Lung (tissue), 12 donors: Measurements from ENCODE around the gene FALEC. TPM values are rescaled to one million over a fixed set of nuclear protein-coding genes. Genes with fewer than 3 reads are reported as not detected.
A peak's percentile ranks its signal among the peaks of the same experiment; 100 is the strongest.

Source experiments
- ATAC-seq: fragments of 200-7000 bp; cut with Tn5 transposase; one replicate; pipeline ENCODE4 v1.9.1; 2020; ENCODE audit warnings: moderate number of reproducible peaks; ENCODE audit not compliant: insufficient read depth, low FRiP score
- DNase-seq, 3 donors: peaks; one replicate each; pipeline ENCODE4 v3.0.0-alpha.2; 2013 to 2017
- H3K27ac ChIP-seq, 2 donors: one replicate each; pipeline ENCODE4 v1.5.1; 2013; ENCODE audit warnings: mild to moderate bottlenecking in 2 of 2, moderate library complexity in 2 of 2, control low read depth in 1 of 2, inconsistent platforms in 1 of 2, low read depth in 1 of 2, low read length in 1 of 2
- H3K27me3 ChIP-seq, 3 donors: one replicate each; pipeline ENCODE4 v1.5.1; 2013; ENCODE audit warnings: low read length in 2 of 3; ENCODE audit not compliant: control insufficient read depth in 3 of 3, insufficient read depth in 3 of 3
- H3K36me3 ChIP-seq, 4 donors: one replicate each; pipeline ENCODE4 v1.5.1; 2013; ENCODE audit warnings: low read length in 4 of 4, mild to moderate bottlenecking in 1 of 4, moderate library complexity in 1 of 4; ENCODE audit not compliant: control insufficient read depth in 4 of 4, insufficient read depth in 4 of 4
- H3K4me1 ChIP-seq, 5 donors: one replicate each; pipeline ENCODE4 v1.5.1; 2013; ENCODE audit warnings: low read length in 5 of 5, mild to moderate bottlenecking in 2 of 5, moderate library complexity in 1 of 5; ENCODE audit not compliant: control insufficient read depth in 5 of 5, insufficient read depth in 5 of 5
- H3K4me3 ChIP-seq: one replicate; pipeline ENCODE4 v1.5.1; 2013; ENCODE audit warnings: mild to moderate bottlenecking, control low read depth, moderate library complexity
- H3K9ac ChIP-seq, 2 donors: one replicate each; pipeline ENCODE4 v1.5.1; 2013; ENCODE audit warnings: low read length in 2 of 2, control low read depth in 1 of 2; ENCODE audit not compliant: insufficient read depth in 1 of 2
- H3K9me3 ChIP-seq, 4 donors: one replicate each; pipeline ENCODE4 v1.5.1; 2013; ENCODE audit warnings: low read length in 3 of 4, mild to moderate bottlenecking in 1 of 4, moderate library complexity in 1 of 4; ENCODE audit not compliant: control insufficient read depth in 4 of 4, insufficient read depth in 3 of 4
- WGBS, 2 donors: extraction: QIAGEN DNeasy Blood & Tissue Kit; methylation state at CpG; one replicate each; pipeline ENCODE4 v1.1.7; 2013; 5-methylcytosine and 5-hydroxymethylcytosine counted together
- polyA plus RNA-seq, 2 donors: library from polyadenylated mRNA; stranded (reverse); fragments of 200-250 nt; gene quantifications; one replicate each; pipeline ENCODE4 v1.2.1, GENCODE V29; 2013
- total RNA-seq, 2 donors: library from RNA; depleted of rRNA in 1 of 2; stranded (reverse); fragments of >200 nt in 1 of 2; gene quantifications; one replicate each; pipeline ENCODE4 v1.2.1, GENCODE V29; 2014 to 2021
- TF ChIP-seq, protein P1 (sequence below): IDR thresholded peaks from 2 replicates; pipeline ENCODE4 v1.5.1; 2012; ENCODE audit warnings: mild to moderate bottlenecking; ENCODE audit errors: control extremely low read depth, extremely low read depth
- donor health status: control.
- donor health status: control.
- donor health status: Bipolar disorder and iron deficiency.
- donor health status: healthy.
- donor health status: DM: yes; HTN: yes; CAD: no.

FALEC gene
- total and polyA plus RNA-seq, 4 donors = 0.09 TPM; not detected in 3

DNA sequence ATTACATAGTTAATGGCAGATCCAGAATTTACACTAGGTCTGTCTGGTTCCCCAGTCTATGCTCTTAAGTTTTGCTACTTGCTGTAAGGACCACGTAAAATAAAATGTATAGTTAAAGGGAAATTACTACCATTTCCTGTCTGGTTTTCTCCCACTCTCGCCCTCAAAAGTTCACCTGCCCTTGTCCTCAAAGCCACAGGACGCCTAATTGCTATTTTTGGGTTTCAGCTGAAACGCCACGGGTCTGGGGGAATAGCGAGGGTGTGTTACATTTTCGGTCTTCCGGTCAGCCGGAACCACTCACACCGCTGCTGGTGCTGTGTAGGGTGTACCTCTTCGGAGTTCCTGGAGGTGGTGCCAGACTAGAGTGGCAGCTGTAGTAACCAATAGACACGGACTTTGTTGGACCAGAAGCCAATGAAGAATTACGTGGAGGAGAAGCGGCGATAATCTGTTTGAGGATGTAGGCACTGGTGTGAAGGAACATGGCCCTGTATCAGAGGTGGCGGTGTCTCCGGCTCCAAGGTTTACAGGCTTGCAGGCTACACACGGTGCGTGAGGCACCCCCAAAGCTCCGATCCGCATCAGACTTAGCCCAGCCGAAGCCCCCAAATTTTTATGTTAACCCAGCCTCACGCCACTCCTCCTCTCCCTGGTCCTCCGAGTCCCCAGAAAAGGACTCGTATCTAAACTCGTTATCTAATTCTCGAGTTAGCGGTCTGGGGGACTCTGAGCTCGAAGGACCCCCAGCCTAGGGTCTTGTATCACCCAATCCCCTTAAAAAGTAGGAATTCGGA is 28.4 kb upstream of the FALEC start, which contains the start of gene TARS2:
Gene TARS2 (plus strand): TSS at position 454 of the 797 bp plus-strand sequence. CDS start 32 bp downstream, at position 486.
- TF ChIP-seq, protein P1, sequence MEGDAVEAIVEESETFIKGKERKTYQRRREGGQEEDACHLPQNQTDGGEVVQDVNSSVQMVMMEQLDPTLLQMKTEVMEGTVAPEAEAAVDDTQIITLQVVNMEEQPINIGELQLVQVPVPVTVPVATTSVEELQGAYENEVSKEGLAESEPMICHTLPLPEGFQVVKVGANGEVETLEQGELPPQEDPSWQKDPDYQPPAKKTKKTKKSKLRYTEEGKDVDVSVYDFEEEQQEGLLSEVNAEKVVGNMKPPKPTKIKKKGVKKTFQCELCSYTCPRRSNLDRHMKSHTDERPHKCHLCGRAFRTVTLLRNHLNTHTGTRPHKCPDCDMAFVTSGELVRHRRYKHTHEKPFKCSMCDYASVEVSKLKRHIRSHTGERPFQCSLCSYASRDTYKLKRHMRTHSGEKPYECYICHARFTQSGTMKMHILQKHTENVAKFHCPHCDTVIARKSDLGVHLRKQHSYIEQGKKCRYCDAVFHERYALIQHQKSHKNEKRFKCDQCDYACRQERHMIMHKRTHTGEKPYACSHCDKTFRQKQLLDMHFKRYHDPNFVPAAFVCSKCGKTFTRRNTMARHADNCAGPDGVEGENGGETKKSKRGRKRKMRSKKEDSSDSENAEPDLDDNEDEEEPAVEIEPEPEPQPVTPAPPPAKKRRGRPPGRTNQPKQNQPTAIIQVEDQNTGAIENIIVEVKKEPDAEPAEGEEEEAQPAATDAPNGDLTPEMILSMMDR = no peak
- WGBS, 2 donors = 0 to 1% methylated on average over 30 of the region's 30 CpGs
- Histone ChIP-seq H3K27ac (peak within 1 kb of the TSS; percentile 72 to 78), H3K36me3 (peaks cover 3 to 14% (median 9%) of the 10 kb centered on the region in 4 donors), H3K9ac (peak within 1 kb of the TSS; percentile 79 to 93), H3K27me3 (no peaks in the 10 kb centered on the region), H3K9me3 (no peaks in the 10 kb centered on the region), H3K4me1 (peaks cover 0 to 8% (median 5%) of the 10 kb centered on the region in 5 donors), H3K4me3 (peak within 1 kb of the TSS; percentile 76)
- peak; percentile 98 to 99 (median 99) for DNase-seq
- peak; percentile 99 for ATAC-seq

DNA sequence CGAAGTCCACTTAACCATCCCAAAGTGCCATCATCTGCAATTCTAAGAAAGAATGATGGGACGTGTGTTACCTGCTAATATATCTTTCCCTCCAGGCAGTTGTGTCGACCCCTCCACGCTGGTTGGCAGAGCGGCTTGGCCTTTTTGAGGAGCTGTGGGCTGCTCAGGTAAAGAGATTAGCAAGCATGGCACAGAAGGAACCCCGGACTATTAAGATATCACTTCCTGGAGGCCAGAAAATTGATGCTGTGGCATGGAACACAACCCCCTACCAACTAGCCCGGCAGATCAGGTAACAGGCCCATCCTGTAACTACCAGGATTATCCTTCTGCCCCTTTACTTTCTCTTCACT is 27.8 kb upstream of the FALEC start:
- Histone ChIP-seq H3K9me3 (no peaks in the 10 kb centered on the region), H3K9ac (peak overlapping the region; percentile 79 to 93), H3K27ac (no peak overlapping the region), H3K4me1 (peaks cover 0 to 8% (median 5%) of the 10 kb centered on the region in 5 donors), H3K4me3 (peak overlapping the region; percentile 76), H3K36me3 (peaks cover 7 to 17% (median 12%) of the 10 kb centered on the region in 4 donors), H3K27me3 (no peaks in the 10 kb centered on the region)
- DNase-seq (no peak), ATAC-seq (no peak)
- TF ChIP-seq, protein P1 = no peak
- 3 to 4% methylated on average over 7 of the region's 7 CpGs for WGBS, 2 donors

DNA sequence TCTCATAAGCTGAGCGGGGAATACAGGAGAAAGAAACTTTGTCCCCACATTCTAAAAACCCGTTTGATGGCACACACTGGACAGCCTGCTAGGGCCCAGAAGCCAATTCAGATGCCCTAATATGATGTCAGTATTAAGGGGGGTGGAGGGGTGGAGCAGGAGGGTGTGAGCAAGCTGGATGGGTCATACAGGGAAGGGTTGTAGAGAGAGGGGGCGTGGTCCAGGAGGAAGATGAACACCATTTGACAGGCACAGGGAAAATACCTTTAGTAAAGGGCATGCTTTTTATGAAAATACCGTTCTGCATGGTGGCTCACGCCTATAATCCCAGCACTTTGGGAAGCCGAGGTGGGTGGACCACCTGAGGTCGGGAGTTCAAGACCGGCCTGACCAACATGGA is 22.4 kb upstream of the FALEC start:
- DNase-seq (no peak), ATAC-seq (no peak)
- 97 to 100% methylated on average over 8 of the region's 8 CpGs for WGBS, 2 donors
- TF ChIP-seq, protein P1 = no peak
- Histone ChIP-seq H3K9me3 (no peaks in the 10 kb centered on the region), H3K27me3 (no peaks in the 10 kb centered on the region), H3K27ac (no peak overlapping the region), H3K4me1 (peaks cover 0 to 2% (median 0%) of the 10 kb centered on the region in 5 donors), H3K9ac (no peak overlapping the region), H3K4me3 (no peak overlapping the region), H3K36me3 (peaks cover 10 to 32% (median 26%) of the 10 kb centered on the region in 4 donors)
